ENCODE results near the gene IRAK1.

IRAK1 gene

GRCh38 chrX:154018518-154019060 lies 1.1 kb downstream of the IRAK1 start (continued):
- no peak for TF ChIP-seq ZNF777 (tag by site-specific recombination; IDR thresholded peaks at IDR 0.05; ENCODE audit: borderline replicate concordance)
- TF ChIP-seq ZNF658 (tag by site-specific recombination; IDR thresholded peaks at IDR 0.05), result no peak
- TF ChIP-seq ZEB2 (tag by site-specific recombination; IDR thresholded peaks at IDR 0.05), result no peak
- no peak for TF ChIP-seq PRDM6 (tag by site-specific recombination; IDR thresholded peaks at IDR 0.05)
- no peak for TF ChIP-seq ZBTB26 (tag by site-specific recombination; optimal IDR thresholded peaks at IDR 0.05)
- no peak for TF ChIP-seq ZNF2 (tag by site-specific recombination; IDR thresholded peaks at IDR 0.05)
- TF ChIP-seq ZNF16 (tag by site-specific recombination; IDR thresholded peaks at IDR 0.05; ENCODE audit: low read depth), result no peak
- no peak for TF ChIP-seq ZNF704 (tag by site-specific recombination; IDR thresholded peaks at IDR 0.05)

- H3K9me3 ChIP-seq (ENCODE audit: control insufficient read depth, insufficient read depth, low read depth, low read length), result no peaks in the 10 kb centered on the region
- peak overlapping the region; percentile 92; the same call in 1 of the 2 replicates for H3K27ac ChIP-seq (ENCODE audit: extremely low read depth, low read depth, low read length)
- CTCF ChIA-PET, result interaction anchor here (1.0 kb wide), 2 partner anchors 29 to 46 kb away, joined by 3 to 4 read pairs; partner anchors contain the start of gene HCFC1
- peaks cover 5 to 51% of the 10 kb centered on the region in 2 experiments; a peak in 2 of 3 replicates for H3K36me3 ChIP-seq (ENCODE audit: control insufficient read depth in 2 of 2, insufficient read depth in 1 of 2, low read length in 2 of 2)
- H3K4me3 ChIP-seq (ENCODE audit: low read depth, low read length), result 0 out of 2 replicates have a peak overlapping the region, but pooled peaks have one; percentile 59
- peaks cover 4% of the 10 kb centered on the region; the same call in 1 of the 2 replicates for H3K4me1 ChIP-seq (ENCODE audit: control insufficient read depth, insufficient read depth, low read length)
- POLR2A ChIA-PET, result interaction anchor here (0.6 to 1.4 kb wide), 4 partner anchors 10 to 23 kb away, joined by 3 to 5 read pairs (median 4); no protein-coding TSS in a partner anchor
- TF ChIP-seq ZNF354C (tag by site-specific recombination; IDR thresholded peaks at IDR 0.05; ENCODE audit: borderline replicate concordance, low read depth) (no peak), ZNF362 (tag by site-specific recombination; IDR thresholded peaks at IDR 0.05) (peak; percentile 74), ZNF266 (tag by site-specific recombination; IDR thresholded peaks at IDR 0.05; ENCODE audit: low read depth) (no peak)
These were observed 1.8 kb downstream of the IRAK1 start for GRCh38 chrX:154017766-154018517.

- no peak overlapping the region; the same call in 1 of the 2 replicates for H3K27ac ChIP-seq (ENCODE audit: extremely low read depth, low read depth, low read length)
- H3K4me3 ChIP-seq (ENCODE audit: low read depth, low read length), result no peak overlapping the region
- CTCF ChIA-PET, result interaction anchor here (0.5 to 1.4 kb wide), 4 partner anchors 13 to 802 kb away, joined by 3 to 4 read pairs (median 3); no protein-coding TSS in a partner anchor
- H3K9me3 ChIP-seq (ENCODE audit: control insufficient read depth, insufficient read depth, low read depth, low read length), result no peaks in the 10 kb centered on the region
- POLR2A ChIA-PET, result no interaction called here
- H3K4me1 ChIP-seq (ENCODE audit: control insufficient read depth, insufficient read depth, low read length), result peaks cover 3% of the 10 kb centered on the region; the same call in 1 of the 2 replicates
- peaks cover 8 to 65% of the 10 kb centered on the region in 2 experiments; a peak in 2 of 3 replicates for H3K36me3 ChIP-seq (ENCODE audit: control insufficient read depth in 2 of 2, insufficient read depth in 1 of 2, low read length in 2 of 2)
- no peak for TF ChIP-seq ZNF654 (tag by site-specific recombination; IDR thresholded peaks at IDR 0.05; ENCODE audit: low read depth)
- no peak for TF ChIP-seq ZNF19 (tag by site-specific recombination; IDR thresholded peaks at IDR 0.05; ENCODE audit: low read depth)
- TF ChIP-seq PRDM10 (tag by site-specific recombination; IDR thresholded peaks at IDR 0.05), result no peak
- TF ChIP-seq IKZF3 (tag by site-specific recombination; IDR thresholded peaks at IDR 0.05), result no peak
- no peak for TF ChIP-seq PBX3 (CRISPR knock-in tag; IDR thresholded peaks at IDR 0.05)
- TF ChIP-seq ATF2 (tag by site-specific recombination; IDR thresholded peaks at IDR 0.05; ENCODE audit: low read depth), result no peak
These were observed 3.2 kb downstream of the IRAK1 start for GRCh38 chrX:154016366-154017076.
